GM18498 (cell line): Measurements from ENCODE around the gene MACROD2.

Experiments
- ATAC-seq: cut with Tn5 transposase; IDR thresholded peaks from one replicate; pipeline ENCODE4 v1.9.1; 2021; ENCODE audit warnings: mild to moderate bottlenecking, moderate library complexity; ENCODE audit not compliant: unreplicated experiment

Gene MACROD2

DNA sequence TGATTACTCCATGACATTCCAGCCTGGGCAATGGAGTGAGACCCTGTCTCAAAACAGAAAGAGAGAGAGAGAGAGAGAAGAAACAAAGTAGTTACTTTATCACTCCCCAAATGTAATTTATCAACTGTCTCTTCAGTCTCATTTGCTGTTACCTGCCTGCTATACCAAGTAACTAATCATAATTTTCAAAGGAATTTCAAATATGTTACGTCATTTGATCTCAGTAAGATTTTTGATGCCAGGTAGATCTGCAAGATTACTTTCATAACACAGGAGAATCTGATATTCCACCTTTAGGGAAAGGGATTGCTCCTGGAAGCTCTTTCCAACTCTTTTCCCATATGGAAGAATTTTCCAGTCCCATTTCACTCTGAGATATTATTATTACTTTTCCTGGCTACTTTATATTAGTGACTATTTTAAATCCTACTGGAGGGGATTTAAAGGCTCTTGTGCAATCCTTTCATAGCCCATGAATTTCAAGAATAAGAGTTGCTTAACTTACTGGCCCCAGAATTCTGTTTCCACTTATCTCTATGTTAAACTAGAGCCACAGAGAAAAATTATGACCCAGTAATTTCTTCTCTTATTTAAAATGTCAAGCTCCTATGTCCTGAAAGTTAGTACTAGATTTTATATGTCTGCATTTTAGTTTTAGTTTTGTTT is 732.3 kb downstream of the MACROD2 start:
- no peak for ATAC-seq

DNA sequence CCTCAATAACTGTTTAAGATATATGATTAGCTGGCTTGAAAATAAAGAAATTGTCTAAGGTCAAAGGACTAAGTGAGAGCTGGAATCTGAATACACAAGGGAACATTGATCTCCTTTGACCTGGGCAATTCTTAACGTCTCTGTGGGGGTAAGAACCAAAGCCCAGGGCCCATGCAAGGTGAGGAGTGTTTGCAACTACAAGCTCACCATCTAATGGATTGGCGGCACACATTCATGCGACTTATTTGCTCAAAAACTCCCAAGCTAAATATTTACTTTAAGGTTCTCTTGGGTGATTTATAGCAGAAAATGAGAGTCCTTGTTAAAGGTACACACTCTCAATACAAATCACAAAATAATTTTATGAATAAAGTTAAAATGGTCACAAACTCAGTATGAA is 734.1 kb downstream of the MACROD2 start:
- no peak for ATAC-seq

DNA sequence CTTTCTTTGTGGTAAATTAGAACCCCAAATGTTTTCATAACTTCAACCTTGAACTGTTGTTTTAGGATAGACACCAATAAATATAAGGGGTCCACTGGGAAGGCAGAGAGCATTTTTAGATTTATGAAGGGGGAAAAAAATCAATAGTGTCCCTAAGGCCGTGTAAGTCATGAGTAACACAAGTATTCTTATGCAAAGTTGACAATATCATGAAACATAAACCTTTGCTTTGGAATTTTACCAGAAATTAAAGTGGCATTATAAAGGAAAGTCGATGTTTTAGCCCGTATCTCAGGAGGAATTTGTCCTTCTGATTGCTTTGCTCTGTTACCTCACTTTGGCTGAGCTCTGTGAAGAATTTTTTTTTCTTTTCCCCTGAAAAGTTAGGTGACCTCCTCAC is 737.0 kb downstream of the MACROD2 start:
- no peak for ATAC-seq

DNA sequence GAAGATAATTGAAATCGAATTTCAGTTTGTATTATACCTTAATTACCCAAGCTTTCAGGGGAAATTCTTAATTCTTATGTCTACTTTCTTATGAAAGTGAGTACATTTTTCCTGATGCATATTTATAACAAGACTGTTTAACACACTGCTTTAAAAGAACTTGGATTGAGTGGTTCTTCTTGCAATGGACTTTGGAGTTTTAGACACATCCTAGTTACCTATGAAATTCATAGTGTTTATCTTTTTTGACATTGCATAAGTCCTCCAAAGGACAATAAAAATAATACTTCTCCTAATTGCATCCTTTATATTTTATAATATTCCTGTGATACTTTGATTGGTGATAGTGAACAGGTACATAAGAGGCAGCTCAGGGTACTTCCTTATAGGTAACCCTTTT is 737.7 kb downstream of the MACROD2 start:
- no peak for ATAC-seq

DNA sequence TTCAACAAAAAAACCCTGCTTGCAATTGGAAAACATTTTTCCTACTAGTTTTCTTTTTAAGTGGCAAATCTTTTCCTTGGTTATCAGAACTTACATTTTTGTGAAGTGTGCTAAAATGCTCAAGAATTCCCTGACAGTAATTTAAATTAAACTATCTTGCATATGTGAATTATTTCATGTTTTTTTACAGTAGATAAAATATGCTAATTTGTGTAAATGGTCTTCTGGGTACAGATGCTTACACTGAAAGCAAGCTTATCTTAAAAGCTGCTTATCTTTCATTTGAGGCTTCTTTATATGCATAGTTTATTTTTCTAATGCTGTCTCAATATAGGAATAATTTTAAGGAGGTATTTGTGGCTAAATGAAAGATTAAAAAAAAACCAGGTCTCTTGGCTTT is 745.1 kb downstream of the MACROD2 start:
- ATAC-seq, result no peak

DNA sequence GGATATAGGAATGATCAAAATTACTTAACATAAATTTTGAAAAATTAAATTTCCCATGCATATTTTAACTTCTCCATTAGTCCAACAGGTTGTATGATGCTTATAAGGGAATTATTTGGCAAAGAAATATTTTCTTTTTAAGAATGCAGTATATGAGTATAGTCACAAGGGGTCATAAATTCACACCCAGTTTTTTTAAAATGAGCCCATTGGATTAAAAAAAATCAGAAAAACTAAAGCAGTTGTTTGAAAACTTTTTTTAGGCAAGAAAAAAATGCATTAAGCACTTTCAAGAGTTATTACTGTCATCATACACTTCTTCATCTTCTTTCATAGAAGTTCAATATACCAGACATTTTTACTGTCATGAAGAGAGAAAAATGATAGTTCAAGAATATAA is 746.3 kb downstream of the MACROD2 start:
- no peak for ATAC-seq

DNA sequence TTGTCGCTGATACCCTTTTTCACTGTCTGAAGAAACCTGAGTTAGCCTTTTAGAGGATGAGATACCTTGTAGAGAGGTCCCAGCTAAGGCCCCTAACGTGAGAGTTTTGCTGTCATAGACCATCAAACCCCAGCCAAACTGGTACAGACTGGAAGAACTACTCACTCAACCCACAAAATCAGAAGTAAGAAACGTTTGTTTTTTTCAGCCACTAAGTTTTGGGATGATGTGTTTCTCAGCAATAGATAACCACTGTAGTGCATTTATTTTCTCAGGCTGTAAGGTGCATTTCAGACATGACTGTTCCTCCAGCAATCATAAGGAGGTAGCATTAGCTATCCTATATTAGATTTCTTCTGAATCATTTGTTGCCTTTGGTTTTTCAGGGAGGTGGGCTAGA is 749.4 kb downstream of the MACROD2 start:
- ATAC-seq, result peak; percentile 73

DNA sequence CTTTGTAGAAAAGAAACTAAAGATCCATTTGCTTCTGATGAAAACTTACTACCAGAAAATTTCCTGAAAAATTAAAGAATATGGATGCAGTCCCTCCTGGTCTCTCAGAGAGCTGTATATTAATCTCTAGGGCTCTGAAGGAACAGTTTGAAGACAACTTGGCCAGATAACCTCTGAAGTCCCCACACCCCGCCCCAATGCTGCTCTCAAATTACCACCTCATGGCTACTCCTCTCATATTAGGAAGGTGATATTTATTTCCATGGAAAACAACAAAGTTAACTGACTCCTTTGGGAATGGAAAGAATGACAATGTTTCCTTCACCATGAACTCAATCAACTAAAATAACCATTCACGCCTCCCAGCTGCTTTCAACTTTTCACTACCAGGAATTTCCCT is 750.5 kb downstream of the MACROD2 start:
- ATAC-seq, result no peak

DNA sequence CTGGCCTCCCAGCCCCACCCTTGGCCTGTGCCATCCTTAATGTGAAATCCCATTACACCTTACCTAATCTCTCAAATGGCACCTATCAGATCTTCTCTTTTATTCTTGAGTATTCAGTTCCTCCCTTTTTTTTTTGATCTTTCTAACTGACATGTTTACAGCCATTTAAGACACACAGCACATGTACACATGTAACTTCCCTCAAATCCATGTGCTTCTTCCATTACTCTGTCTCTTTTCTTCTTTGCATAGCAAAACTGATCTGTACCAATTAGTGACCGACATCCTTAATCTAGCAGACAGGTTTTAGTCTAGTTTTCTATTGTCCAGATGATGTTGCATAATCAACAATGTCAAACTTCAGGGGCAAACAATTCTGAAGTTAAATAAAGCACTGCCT is 755.9 kb downstream of the MACROD2 start:
- ATAC-seq, result no peak

DNA sequence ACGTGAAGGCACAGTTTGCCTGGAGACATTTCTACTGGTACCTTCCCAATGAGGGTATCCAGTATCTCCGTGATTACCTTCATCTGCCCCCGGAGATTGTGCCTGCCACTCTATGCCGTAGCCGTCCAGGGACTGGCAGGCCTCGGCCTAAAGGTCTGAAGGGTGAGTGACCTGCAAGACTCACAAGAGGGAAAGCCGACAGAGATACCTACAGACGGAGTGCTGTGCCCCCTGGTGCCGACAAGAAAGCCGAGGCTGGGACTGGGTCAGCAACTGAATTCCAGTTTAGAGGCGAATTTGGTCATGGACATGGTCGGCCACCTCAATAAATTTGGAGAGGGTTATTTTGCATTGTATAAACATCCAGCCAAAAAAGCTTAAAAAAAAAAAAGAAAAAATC is 762.4 kb downstream of the MACROD2 start:
- ATAC-seq, result no peak

DNA sequence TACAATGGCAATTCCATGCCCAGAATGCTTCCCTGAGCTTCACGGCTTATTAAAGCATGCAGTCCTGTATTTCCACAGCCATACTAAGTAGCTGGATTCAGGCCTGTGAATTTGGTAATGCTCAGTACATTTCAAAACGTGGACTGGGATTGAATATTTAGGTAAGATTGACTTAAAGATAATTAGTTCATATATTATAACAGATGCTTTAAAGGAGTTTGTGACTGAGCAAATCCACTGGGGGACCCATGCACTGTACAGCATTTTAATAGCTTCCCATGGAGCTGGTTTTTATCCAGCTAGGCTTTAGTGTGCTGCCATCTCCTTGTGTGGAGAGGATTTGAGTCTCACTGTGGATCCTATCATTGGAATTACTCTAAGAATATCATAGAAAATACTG is 763.0 kb downstream of the MACROD2 start:
- no peak for ATAC-seq

DNA sequence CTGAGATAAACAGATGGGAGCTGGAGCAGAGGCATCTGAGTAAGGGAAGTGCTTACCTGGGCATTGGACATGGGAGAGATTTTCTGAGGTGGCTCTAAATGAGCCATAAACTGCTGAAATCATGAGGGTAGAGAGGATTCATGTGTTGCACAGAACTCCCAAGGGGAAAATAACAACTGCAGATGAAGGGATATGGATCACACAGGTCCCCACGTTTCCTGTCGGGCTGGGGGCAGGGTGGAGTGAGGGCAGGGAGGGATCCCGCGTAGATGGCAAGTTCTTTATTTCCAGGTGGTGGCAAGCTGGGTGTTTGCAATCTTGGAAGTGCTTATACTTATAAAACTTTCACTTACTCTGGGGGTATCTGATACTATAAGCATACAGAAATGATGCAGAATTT is 764.7 kb downstream of the MACROD2 start:
- ATAC-seq, result no peak

DNA sequence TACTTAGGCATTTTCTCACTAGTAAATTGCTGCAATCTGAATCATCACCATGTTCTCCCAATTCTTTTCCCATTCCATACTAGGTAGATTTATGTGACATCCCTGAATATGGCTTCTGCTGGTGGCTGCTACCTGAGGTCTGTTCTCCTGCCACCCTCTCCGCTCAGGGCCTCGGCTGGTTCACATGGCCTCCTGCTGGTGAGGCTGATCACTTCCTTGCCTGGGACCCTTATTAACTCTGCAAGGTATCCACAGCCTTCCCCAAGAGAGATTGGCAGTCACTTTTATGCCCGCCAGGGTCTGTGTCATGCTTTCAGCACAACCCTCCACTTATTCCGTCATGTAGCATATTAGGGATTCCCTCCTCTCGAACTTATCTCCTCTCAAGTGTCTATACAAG is 766.6 kb downstream of the MACROD2 start:
- ATAC-seq, result no peak

DNA sequence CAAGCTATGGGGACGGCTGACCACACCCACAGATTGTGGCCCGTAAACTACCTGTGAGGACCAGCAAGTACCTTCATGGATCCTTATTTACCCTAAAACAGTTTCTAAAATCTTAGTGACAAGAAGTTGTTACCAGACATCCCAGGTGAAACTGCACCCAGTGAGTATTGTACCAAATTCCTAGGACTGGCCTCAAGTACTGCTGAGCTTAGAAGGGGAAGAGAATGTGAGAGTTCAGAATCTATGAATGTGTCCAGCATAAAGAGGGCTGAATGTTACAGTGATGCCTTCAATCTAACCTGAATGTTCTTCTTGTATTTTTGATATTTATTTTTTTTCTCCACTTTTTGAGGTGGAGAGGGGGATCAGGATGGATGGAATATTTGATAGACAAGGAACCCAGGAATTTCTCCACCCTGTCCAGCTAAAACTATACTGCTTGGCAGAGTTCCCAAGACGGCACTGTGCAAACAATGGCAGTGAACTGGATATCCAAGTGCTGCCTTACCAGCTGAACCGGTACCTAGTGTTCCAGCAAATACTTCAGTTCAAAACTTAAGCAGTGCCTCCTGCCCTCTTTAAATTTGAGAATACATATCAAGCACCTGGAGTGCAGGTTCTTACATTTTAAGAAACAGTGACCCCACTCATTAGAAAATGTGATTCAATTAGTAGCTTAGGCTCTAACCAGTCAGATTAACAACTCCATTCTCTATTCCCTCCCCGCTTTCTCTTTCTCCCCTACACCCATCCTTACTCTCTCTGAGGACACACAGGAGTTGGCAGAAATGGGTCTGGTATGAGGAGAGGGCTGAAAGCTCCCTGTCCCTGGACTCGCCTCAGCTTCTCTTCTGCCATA is 769.4 kb downstream of the MACROD2 start:
- ATAC-seq, result no peak

DNA sequence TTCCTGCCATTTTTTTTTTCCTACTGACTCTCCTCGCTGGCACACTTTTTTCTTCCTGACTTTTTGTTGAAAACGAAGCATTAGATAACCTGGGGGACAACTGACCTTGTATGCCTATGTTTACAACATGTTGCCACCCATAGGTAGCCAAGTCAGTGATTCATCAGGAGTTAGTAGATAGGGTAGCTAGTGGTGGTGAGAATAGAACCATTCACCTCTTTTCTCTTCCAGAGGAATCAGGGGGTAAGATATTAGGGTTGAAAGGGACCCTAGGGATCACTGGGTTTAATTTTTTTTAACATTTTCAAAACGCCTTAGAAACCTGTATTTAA is 770.0 kb downstream of the MACROD2 start:
- ATAC-seq, result no peak

DNA sequence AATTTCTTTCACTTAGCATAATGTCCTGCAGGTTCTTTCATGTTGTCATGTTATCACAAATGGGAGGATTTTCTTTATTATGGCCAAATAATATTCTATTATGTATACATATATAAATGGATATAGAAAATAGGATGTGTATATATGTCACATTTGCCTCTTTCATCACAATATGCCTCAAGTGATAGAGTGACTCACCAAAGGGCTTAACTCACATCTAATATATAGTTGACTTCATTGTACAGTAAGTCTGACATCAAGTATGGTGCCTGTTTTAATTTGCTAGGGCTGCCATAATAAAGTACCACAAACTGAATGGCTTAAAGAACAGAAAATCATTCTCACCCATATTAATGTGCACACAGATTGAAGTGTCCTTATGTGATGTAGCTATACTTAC is 778.2 kb downstream of the MACROD2 start:
- ATAC-seq, result no peak

DNA sequence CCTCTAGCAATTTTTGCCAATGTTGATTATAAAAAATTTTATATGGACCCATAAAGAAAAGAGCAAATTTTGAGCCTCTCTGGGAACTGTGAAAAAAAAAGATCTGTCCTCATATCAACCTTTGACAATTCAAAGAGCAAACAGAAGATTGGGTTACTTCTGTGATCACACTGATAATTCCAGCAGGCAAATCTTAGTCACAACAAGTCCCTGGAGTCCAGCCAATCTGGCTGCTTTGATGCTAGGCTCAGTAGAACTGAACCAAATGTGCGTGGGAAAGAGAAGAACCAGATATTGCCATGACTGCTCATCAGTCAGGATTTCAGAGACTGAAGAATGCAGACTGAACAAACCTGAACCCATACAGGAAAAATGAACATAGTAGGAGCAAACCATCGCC is 780.5 kb downstream of the MACROD2 start:
- no peak for ATAC-seq

DNA sequence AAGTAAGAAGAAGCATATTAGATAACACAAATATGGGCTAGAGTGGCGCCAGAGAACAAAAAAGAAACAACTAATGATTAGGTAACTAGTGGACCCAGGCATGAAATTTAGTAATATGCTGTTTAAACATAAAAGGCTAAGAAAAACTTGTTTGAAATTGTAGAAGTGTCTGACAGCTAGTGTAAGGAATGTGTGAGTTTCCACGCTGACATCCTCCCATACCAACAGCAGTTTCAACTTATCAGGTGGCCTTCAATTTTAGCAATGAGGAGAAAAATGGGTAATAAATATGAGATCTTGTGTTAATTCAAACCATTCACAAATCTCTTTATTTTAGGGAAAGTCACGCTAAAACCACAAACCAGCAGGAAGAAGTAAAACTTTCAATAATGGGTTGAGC is 782.3 kb downstream of the MACROD2 start:
- no peak for ATAC-seq

DNA sequence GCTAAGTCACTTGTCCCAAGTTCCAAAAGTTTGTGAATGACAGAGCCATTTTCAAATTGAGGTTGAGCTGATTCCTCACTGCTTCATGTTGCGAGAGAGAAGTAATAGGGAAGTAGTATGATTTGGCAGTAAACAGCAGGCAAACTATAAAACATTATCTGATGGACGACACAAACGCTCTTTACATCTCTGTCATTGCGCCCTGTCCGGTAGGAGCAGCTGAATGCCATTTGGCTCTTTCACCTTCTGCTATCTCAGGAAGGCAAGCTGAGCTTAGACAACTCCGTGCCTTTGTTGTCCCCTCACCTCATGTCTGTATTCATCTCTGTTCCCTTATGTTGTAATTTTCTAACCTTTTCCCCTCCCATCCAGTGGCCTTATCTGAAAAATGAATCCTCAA is 782.8 kb downstream of the MACROD2 start:
- no peak for ATAC-seq

DNA sequence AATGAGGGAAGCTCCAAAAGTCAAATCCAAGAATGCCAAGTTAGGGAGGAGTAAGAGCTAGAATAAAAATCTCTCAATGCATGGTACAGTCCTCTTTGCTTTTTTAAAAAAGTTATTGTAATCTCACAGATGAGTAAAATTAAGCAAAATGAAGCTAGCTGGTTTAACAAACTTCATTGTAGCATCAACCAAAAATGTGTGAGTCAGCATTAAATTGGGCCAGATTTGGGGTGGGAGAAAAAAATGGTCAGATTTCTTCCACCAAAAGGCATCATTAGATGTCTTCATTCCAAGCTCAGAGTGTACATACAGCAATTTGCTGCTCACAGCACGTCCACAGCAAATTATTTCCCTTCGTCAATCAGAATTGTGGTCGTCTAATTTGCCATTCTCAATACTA is 783.6 kb downstream of the MACROD2 start:
- ATAC-seq, result no peak

DNA sequence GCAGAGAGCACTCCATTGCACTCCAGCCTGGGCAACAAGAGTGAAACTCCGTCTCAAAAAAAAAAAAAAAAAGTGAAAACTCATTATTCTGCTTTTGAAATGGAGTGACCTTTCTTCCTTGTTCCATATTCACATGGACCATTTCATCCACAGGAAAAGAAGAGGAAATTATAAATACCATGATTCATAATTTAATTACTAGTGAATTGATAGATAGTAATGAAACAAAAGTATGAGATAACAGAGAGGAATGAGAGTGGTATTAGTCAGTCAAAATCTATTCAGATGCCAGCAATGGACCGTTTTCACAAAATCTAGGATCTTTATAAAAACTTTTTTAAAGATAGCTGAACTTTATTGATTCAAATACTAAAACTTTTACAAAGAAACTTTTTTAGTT is 785.2 kb downstream of the MACROD2 start:
- no peak for ATAC-seq

DNA sequence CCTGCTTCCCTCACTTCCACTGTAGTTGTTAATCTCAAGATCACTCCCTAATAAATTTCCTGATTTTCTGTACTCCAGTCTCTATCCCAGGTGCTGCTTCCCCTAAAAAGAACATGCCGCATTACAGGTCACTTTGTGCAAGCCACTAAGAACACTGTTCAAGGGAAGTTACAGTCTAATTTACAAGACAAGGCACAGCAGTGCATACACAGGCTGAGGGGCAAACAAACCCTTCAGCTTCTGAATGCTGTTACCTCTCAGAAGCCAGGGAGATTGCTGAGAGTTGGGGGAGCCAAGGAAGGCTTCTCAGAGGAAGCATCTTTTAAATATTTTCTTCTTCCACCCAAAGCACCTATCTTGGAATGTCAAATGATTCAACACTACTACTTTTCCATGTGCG is 787.4 kb downstream of the MACROD2 start:
- no peak for ATAC-seq

DNA sequence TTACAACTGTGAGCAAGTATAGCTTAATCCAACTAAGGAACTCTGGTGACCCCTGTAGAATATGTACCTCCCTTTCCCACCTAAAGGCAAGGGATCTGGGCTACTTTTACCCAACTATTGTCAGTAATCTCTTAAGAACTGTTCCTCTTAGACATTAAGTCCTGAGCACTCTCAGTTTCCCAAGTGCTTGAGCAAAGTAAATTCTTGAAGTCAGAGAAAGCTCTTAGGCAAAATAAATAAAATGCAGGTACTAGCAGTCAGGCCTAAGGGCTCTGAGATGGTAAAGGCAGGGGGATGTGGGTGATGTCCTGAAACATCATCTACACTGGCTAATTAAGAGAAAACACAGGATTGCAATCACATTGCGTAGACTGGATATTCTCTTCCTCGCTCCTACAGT is 788.5 kb downstream of the MACROD2 start:
- no peak for ATAC-seq
